Putamen (tissue), 1 donor: ENCODE results near the gene ME3.
"Not testable (repeated sequence)": the region's sequence is repeated elsewhere in the genome, so short reads cannot be mapped to it uniquely, and the experiment has no call there.

Experiments used
- DNase-seq: peaks from one replicate; pipeline ENCODE4 v3.0.0-alpha.2; 2016; ENCODE audit warnings: low spot score

Gene ME3

DNA sequence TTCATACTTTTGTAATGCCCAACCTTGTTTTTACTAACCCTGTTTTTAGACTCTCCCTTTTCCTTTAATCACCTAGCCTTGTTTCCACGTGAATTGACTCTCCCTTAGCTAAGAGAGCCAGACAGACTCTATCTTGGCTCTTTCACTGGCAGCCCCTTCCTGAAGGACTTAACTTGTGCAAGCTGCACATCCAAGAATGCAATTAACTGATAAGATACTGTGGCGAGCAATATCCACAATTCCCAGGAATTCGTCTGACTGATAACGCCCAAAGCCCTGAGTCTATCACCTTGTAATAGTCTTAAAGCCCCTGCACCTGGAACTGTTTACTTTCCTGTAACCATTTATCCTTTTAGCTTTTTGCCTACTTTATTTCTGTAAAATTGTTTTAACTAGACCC lies 248.9 kb downstream of the ME3 start:
- DNase-seq: not testable (repeated sequence)

DNA sequence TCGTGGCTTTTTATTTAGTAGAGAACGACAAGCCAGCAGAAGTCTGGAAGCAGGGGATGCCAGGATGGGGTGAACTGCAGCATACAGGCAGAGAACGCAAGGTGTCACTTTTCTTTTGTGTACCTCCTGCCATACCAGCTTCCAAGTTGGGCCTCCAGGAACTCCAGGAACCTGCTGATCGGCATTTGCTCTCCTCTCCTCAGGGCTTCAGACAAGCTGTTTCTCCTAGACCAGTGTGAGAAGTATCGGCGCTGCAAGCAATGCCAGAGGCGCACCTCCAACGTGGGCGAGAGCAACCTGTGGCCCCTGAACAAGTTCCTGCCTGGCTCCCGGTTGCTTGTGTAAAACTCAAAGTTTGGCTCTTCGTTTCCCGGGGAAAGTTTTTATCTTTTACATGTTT lies 250.0 kb downstream of the ME3 start:
- no peak for DNase-seq

GRCh38 chr11:86421946-86422345 lies 250.5 kb downstream of the ME3 start:
- DNase-seq: no peak

GRCh38 chr11:86418917-86419316 lies 253.5 kb downstream of the ME3 start:
- no peak for DNase-seq

GRCh38 chr11:86418513-86418912 lies 253.9 kb downstream of the ME3 start:
- DNase-seq: no peak

DNA sequence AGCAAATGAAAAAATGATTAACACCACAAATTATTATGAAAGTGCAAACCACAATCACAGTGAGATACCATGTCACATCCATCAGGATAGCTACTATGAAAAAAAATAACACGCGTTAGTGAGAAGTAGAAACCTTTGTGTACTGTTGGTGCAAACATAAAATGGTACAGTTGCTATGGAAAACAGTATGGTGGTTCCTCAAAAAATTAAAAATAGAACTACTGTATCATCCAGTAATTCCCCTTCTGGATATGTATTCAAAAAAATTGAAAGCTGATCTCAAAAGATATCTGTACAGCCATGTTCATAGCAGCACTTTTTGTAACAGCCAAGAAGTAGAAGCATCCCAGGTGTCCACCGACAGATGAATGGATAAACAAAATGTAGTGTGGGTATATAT lies 254.3 kb downstream of the ME3 start:
- DNase-seq: no peak

- DNase-seq: not testable (repeated sequence)
Observed at GRCh38 chr11:86416951-86417350, 255.5 kb downstream of the ME3 start.

DNA sequence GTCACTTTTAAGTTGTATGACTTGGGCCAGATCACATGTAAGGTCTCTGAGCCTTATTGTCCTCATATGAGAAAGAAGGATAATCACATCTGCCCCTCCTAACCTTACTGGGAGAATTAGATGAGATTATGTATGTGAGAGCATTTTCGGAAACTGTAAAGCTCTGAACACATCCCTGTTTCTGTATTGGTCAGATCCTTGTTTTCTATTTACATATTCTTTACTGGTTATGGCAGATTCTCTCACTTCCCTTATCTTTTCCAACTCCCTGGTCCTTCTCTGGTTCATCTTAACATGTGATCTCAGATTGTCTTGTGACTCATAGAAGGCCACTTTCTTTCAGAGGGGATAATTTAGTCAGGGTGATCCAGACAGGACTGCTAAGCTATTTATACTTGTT lies 255.9 kb downstream of the ME3 start:
- no peak for DNase-seq

- DNase-seq: no peak
Observed at GRCh38 chr11:86415026-86415425, 257.4 kb downstream of the ME3 start.

GRCh38 chr11:86414032-86414431 lies 258.4 kb downstream of the ME3 start:
- DNase-seq: no peak

- no peak for DNase-seq
Observed at GRCh38 chr11:86408845-86409244, 263.6 kb downstream of the ME3 start.

DNA sequence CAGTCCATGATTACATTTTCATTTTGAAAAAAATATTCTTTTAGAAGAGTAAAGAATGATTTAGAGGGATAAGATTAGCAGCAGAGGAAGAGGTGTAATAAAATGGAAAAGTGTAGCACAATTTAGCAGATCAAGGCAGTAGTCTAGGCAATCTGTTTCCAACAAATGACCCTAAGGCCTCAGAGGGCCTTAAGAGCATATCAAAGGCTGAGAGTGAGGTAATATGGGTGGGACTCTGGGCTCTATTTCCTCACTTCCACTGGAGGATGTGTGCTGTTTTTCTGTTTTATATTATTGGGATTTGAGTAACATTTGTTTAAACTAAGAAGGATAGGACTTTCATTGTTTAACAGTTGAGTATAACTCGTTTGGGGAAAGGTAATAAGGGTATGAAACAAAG lies 269.0 kb downstream of the ME3 start:
- no peak for DNase-seq

DNA sequence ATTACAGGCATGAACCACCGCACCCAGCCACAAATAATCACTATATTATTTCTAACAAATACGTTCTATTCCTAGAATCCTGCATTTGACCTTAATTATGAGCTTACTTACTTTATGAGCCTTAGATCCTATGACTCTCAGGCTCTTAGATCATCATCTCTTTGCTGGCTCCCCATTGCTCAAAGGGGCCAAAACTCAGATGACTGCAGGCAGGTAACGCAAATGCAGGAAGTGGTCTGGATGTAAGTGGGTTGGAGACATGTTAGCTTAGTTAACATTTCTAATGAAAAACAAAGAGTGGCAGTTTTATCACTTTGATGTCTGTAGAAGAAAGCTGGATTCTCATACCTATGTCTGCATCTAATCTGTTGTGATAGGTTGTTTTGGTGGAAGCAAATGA lies 274.3 kb downstream of the ME3 start:
- DNase-seq: no peak

- no peak for DNase-seq
Observed at GRCh38 chr11:86397351-86397750, 275.1 kb downstream of the ME3 start.

- no peak for DNase-seq
Observed at GRCh38 chr11:86396396-86396795, 276.0 kb downstream of the ME3 start.

GRCh38 chr11:86395061-86395551 lies 277.3 kb downstream of the ME3 start:
- no peak for DNase-seq
